Type B pancreatic cell (in vitro differentiated cells): ENCODE measurements around the gene GMFB. TPM values are rescaled to one million over a fixed set of nuclear protein-coding genes. Genes with fewer than 3 reads are reported as not detected.

Source experiments
- DNase-seq: peaks from one replicate; pipeline ENCODE4 v3.0.0; 2021; ENCODE audit warnings: mixed read lengths; ENCODE audit not compliant: unreplicated experiment; ENCODE audit errors: extremely low spot score
- H3K27ac Mint-ChIP-seq: 2 replicates; pipeline ENCODE4 v1.8.0; 2021; ENCODE audit warnings: mild to moderate bottlenecking, mixed read lengths
- H3K27me3 Mint-ChIP-seq: 2 replicates; pipeline ENCODE4 v1.8.0; 2021; ENCODE audit warnings: mixed read lengths
- H3K36me3 Mint-ChIP-seq: 2 replicates; pipeline ENCODE4 v1.8.0; 2021; ENCODE audit warnings: mixed read lengths
- H3K4me1 Mint-ChIP-seq: one replicate; pipeline ENCODE4 v1.8.0; 2021; ENCODE audit warnings: mixed read lengths; ENCODE audit not compliant: unreplicated experiment
- H3K4me3 Mint-ChIP-seq: 2 replicates; pipeline ENCODE4 v1.8.0; 2021; ENCODE audit warnings: mild to moderate bottlenecking, mixed read lengths
- H3K9me3 Mint-ChIP-seq: 2 replicates; pipeline ENCODE4 v1.8.0; 2021; ENCODE audit warnings: mixed read lengths
- total RNA-seq: library from RNA; stranded (reverse); gene quantifications from 2 replicates; pipeline ENCODE4 v1.2.1, GENCODE V29; 2021; ENCODE audit warnings: low replicate concordance
- TF ChIP-seq, protein P1 (sequence below): fragments of 200-600 bp; sonication (generic); conservative IDR thresholded peaks from 2 replicates; pipeline ENCODE4 v1.5.0; 2021; ENCODE audit warnings: antibody characterized with exemption, mild to moderate bottlenecking

Gene GMFB
- total RNA-seq, 1 donor from 2014 or later: 48.8 TPM

- H3K4me3 Mint-ChIP-seq: no peak overlapping the region
These were observed 13.8 kb upstream of the GMFB start for GRCh38 chr14:54502602-54503001.

DNA sequence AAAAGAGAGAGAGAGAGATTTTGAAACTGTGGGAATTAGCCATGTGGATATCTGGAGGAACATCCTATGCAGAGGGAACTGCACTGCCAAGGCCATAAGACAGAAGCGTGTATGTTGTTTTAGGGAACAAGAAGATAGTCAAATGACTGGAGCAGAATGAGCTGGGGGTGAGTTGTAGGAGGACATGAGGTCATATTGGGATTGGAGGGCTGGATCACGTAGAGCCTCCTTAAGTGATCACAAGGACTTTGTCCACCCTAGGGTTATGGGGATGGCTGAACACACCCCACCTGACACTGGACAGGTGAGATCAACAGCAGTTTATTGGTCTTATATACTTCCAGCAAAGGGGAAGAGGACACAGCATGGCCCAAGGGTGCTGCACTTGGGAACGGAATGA, 12.7 kb upstream of the GMFB start:
- Mint-ChIP-seq H3K36me3 (no peaks in the 10 kb centered on the region), H3K27ac (no peak overlapping the region)
- no peak for DNase-seq

More at GRCh38 chr14:54502602-54503001, 13.8 kb upstream of the GMFB start:
- H3K27me3 Mint-ChIP-seq: peaks cover 2% of the 10 kb centered on the region
- peaks cover 9% of the 10 kb centered on the region for H3K4me1 Mint-ChIP-seq
- TF ChIP-seq, protein P1, sequence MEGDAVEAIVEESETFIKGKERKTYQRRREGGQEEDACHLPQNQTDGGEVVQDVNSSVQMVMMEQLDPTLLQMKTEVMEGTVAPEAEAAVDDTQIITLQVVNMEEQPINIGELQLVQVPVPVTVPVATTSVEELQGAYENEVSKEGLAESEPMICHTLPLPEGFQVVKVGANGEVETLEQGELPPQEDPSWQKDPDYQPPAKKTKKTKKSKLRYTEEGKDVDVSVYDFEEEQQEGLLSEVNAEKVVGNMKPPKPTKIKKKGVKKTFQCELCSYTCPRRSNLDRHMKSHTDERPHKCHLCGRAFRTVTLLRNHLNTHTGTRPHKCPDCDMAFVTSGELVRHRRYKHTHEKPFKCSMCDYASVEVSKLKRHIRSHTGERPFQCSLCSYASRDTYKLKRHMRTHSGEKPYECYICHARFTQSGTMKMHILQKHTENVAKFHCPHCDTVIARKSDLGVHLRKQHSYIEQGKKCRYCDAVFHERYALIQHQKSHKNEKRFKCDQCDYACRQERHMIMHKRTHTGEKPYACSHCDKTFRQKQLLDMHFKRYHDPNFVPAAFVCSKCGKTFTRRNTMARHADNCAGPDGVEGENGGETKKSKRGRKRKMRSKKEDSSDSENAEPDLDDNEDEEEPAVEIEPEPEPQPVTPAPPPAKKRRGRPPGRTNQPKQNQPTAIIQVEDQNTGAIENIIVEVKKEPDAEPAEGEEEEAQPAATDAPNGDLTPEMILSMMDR: no peak
- no peaks in the 10 kb centered on the region for H3K36me3 Mint-ChIP-seq
- DNase-seq: no peak
- H3K9me3 Mint-ChIP-seq: no peaks in the 10 kb centered on the region
- no peak overlapping the region for H3K27ac Mint-ChIP-seq

DNA sequence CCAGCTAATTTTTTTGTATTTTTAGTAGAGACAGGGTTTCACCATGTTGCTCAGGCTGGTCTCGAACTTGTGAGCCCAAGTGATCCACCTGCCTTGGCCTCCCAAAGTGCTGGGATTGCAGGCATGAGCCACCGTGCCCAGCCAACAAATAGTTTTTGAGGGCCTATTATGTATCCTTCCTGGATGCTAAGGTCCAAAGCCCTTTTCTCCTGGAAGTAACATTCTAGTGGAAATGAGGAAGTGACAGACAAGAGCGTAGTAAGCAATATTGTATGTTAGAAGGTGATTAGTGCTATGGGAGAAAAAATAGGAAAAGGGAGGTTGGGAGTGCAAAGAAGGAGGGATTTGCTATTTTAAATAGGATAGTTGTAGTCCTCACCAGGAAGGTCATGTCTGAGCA, 12.0 kb upstream of the GMFB start:
- H3K36me3 Mint-ChIP-seq: no peaks in the 10 kb centered on the region
- H3K4me3 Mint-ChIP-seq: no peak overlapping the region
- no peak for DNase-seq
- no peak overlapping the region for H3K27ac Mint-ChIP-seq
- H3K27me3 Mint-ChIP-seq: peaks cover 2% of the 10 kb centered on the region
- TF ChIP-seq, protein P1: no peak
- H3K4me1 Mint-ChIP-seq: peaks cover 13% of the 10 kb centered on the region
- peaks cover 4% of the 10 kb centered on the region for H3K9me3 Mint-ChIP-seq

More for the DNA sequence above, 12.7 kb upstream of the GMFB start:
- Mint-ChIP-seq H3K4me3 (no peak overlapping the region), H3K4me1 (peaks cover 13% of the 10 kb centered on the region), H3K27me3 (peaks cover 2% of the 10 kb centered on the region), H3K9me3 (no peaks in the 10 kb centered on the region)
- TF ChIP-seq, protein P1: no peak

DNA sequence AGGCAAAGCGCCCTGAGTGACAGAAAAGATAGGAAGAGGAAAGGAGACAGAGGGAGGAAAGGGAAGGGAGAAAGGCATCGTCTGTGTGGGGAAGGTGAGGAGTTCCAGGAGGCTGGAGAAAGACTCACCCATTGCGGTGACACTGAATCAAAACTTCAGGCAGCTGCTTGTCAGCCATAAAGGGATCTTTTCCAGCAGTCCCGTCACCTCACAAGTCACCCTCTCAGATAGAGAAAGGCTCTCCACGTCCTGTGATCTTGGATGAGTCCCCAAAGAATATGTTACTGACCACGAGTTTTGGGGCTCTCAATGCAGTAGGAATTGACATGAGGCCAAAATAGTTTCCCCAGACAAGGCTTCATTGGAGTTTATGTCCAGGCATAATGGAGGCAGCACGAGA, 9.8 kb upstream of the GMFB start:
- H3K36me3 Mint-ChIP-seq: no peaks in the 10 kb centered on the region
- H3K27me3 Mint-ChIP-seq: peaks cover 2% of the 10 kb centered on the region
- H3K9me3 Mint-ChIP-seq: peaks cover 4% of the 10 kb centered on the region
- no peak overlapping the region for H3K4me3 Mint-ChIP-seq
- peaks cover 13% of the 10 kb centered on the region for H3K4me1 Mint-ChIP-seq
- TF ChIP-seq, protein P1: no peak
- DNase-seq: no peak
- no peak overlapping the region for H3K27ac Mint-ChIP-seq

DNA sequence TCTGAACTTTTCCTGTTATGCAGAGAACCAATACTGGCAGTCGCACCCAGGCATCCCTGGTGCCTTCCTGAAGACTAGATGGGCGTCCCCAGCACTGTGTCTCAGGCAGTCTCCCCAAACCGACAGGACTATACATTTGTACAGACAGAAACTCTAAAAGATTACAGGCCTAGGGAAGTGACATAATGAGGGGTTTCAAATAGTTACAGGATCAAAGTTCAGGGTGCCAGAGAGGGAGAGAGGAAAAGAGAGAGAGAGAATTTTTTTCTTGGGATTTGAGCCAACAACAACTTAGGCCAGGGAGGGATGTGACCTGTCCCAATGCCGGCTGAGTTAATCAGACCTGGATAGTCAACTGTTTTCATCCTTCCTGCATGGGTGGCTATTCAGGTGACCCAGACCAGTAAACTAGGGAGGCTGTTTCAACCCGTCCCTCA, 9.3 kb upstream of the GMFB start:
- DNase-seq: no peak
- TF ChIP-seq, protein P1: no peak
- no peak overlapping the region for H3K27ac Mint-ChIP-seq
- H3K4me3 Mint-ChIP-seq: no peak overlapping the region
- H3K27me3 Mint-ChIP-seq: peaks cover 2% of the 10 kb centered on the region
- H3K9me3 Mint-ChIP-seq: peaks cover 4% of the 10 kb centered on the region
- H3K36me3 Mint-ChIP-seq: no peaks in the 10 kb centered on the region
- peaks cover 13% of the 10 kb centered on the region for H3K4me1 Mint-ChIP-seq

- no peak overlapping the region for H3K4me3 Mint-ChIP-seq
- peaks cover 17% of the 10 kb centered on the region for H3K4me1 Mint-ChIP-seq
- DNase-seq: no peak
- TF ChIP-seq, protein P1: no peak
- peaks cover 2% of the 10 kb centered on the region for H3K27me3 Mint-ChIP-seq
- peaks cover 4% of the 10 kb centered on the region for H3K9me3 Mint-ChIP-seq
- no peaks in the 10 kb centered on the region for H3K36me3 Mint-ChIP-seq
- no peak overlapping the region for H3K27ac Mint-ChIP-seq
These were observed 8.4 kb upstream of the GMFB start for GRCh38 chr14:54497224-54497623.
